Brain microvascular endothelial cell (primary cell): ENCODE data around the gene NEIL1.
"Not testable (repeated sequence)": the region's sequence is repeated elsewhere in the genome, so short reads cannot be mapped to it uniquely, and the experiment has no call there.

Experiments used
- DNase-seq: peaks from one replicate; pipeline ENCODE4 v3.0.0-alpha.2; 2020
- H3K27ac ChIP-seq: fragments of 250-450 bp; sonication (Bioruptor Pico); 2 replicates; pipeline ENCODE4 v1.5.1; 2020; ENCODE audit warnings: mild to moderate bottlenecking, moderate library complexity
- H3K27me3 ChIP-seq: fragments of 250-450 bp; sonication (Bioruptor Pico); replicated peaks from 2 replicates; pipeline ENCODE4 v1.5.1; 2020; ENCODE audit warnings: mild to moderate bottlenecking
- H3K36me3 ChIP-seq: fragments of 250-450 bp; sonication (Bioruptor Pico); replicated peaks from 2 replicates; pipeline ENCODE4 v1.5.1; 2020; ENCODE audit warnings: mild to moderate bottlenecking
- H3K4me3 ChIP-seq: 2 replicates; pipeline ENCODE4 v1.5.1; 2011; ENCODE audit warnings: low read depth, mild to moderate bottlenecking, control low read depth, low read length, moderate library complexity
- CTCF ChIP-seq: IDR thresholded peaks from 2 replicates; pipeline ENCODE4 v1.5.1; 2011; ENCODE audit warnings: low read depth, mild to moderate bottlenecking, moderate library complexity, low read length, control low read depth, inconsistent platforms; ENCODE audit errors: missing control alignments
- in situ Hi-C: cut with HindIII; loops from 2 replicates; pipeline ENCODE4 v1.10.0; 2017; ENCODE audit warnings: low sequenced_read_pairs, low pct_ligation_motif_present

NEIL1 gene

GRCh38 chr15:75347222-75348033, 589 bp downstream of the NEIL1 start:
- no peak for DNase-seq
- H3K27ac ChIP-seq, result no peak overlapping the region

GRCh38 chr15:75348034-75348561, 1.3 kb downstream of the NEIL1 start:
- H3K36me3 ChIP-seq, result no peaks in the 10 kb centered on the region
- H3K27ac ChIP-seq, result no peak overlapping the region
- no peak for DNase-seq
- TF ChIP-seq CTCF, result no peak
- in situ Hi-C loops, result no loop called here
- H3K27me3 ChIP-seq, result no peaks in the 10 kb centered on the region
- H3K4me3 ChIP-seq, result peak overlapping the region; percentile 65

More at GRCh38 chr15:75347222-75348033, 589 bp downstream of the NEIL1 start:
- H3K27me3 ChIP-seq, result no peaks in the 10 kb centered on the region
- in situ Hi-C loops, result no loop called here
- H3K4me3 ChIP-seq, result peak overlapping the region; percentile 65
- H3K36me3 ChIP-seq, result no peaks in the 10 kb centered on the region
- TF ChIP-seq CTCF, result no peak

- DNase-seq, result no peak
- in situ Hi-C loops, result no loop called here
- H3K27ac ChIP-seq, result no peak overlapping the region
- no peaks in the 10 kb centered on the region for H3K36me3 ChIP-seq
- peak overlapping the region; percentile 65 for H3K4me3 ChIP-seq
- no peak for TF ChIP-seq CTCF
- H3K27me3 ChIP-seq, result no peaks in the 10 kb centered on the region
Measured at GRCh38 chr15:75348562-75349350, 1.9 kb downstream of the NEIL1 start.

- H3K27ac ChIP-seq, in situ Hi-C loops, H3K36me3 ChIP-seq, H3K27me3 ChIP-seq, H3K4me3 ChIP-seq, DNase-seq: not testable (repeated sequence)
Measured at GRCh38 chr15:75349351-75349669, 2.5 kb downstream of the NEIL1 start.

GRCh38 chr15:75349851-75350588, 3.2 kb downstream of the NEIL1 start:
- TF ChIP-seq CTCF, result no peak
- Histone ChIP-seq H3K27ac (no peak overlapping the region), H3K36me3 (no peaks in the 10 kb centered on the region), H3K27me3 (no peaks in the 10 kb centered on the region), H3K4me3 (no peak overlapping the region)
- in situ Hi-C loops, result no loop called here
- no peak for DNase-seq
